ENCODE data around the gene C2orf15.

- TF ChIP-seq CTCF (IDR thresholded peaks at IDR 0.05 in 2 of 3, conservative IDR thresholded peaks at IDR 0.05 in 1 of 3; ENCODE audit: borderline replicate concordance in 1 of 3, insufficient read depth in 1 of 3, low read depth in 2 of 3, low read length in 2 of 3) (no peak), POLR2AphosphoS5 (IDR thresholded peaks at IDR 0.05; ENCODE audit: low read depth, low read length) (no peak), TCF7L2 (IDR thresholded peaks at IDR 0.05; ENCODE audit: borderline replicate concordance, extremely low read depth, insufficient read depth, insufficient read length) (no peak), REST (IDR thresholded peaks at IDR 0.05; ENCODE audit: low read depth) (no peak), RAD21 (IDR thresholded peaks at IDR 0.05; ENCODE audit: low read depth) (no peak), POLR2A (IDR thresholded peaks at IDR 0.05; ENCODE audit: borderline replicate concordance, extremely low read depth, insufficient read depth, insufficient read length) (no peak), ZFX (IDR thresholded peaks at IDR 0.05) (no peak), SIN3A (IDR thresholded peaks at IDR 0.05; ENCODE audit: low read depth) (no peak), EZH2phosphoT487 (IDR thresholded peaks at IDR 0.05; ENCODE audit: borderline replicate concordance) (no peak), EZH2 (IDR thresholded peaks at IDR 0.05) (no peak), SP1 (IDR thresholded peaks at IDR 0.05; ENCODE audit: low read depth) (no peak), ATF3 (IDR thresholded peaks at IDR 0.05) (no peak)
These were observed 29.6 kb upstream of the C2orf15 start for GRCh38 chr2:99111945-99112344.

Measured in HCT116 (cell line).